GM12892 (cell line): ENCODE results near the gene HSPA1B.

Source experiments
- POLR2A ChIP-seq: IDR thresholded peaks from 2 replicates; pipeline ENCODE4 v1.6.1; 2011; ENCODE audit warnings: low read depth, low read length, control low read depth
- POLR2AphosphoS5 ChIP-seq: IDR thresholded peaks from 2 replicates; pipeline ENCODE4 v1.6.1; 2011; ENCODE audit warnings: low read depth, low read length, control low read depth
- TAF1 ChIP-seq: IDR thresholded peaks from 2 replicates; pipeline ENCODE4 v1.6.1; 2011; ENCODE audit warnings: low read depth, mild to moderate bottlenecking, control low read depth, low read length, borderline replicate concordance

GRCh38 chr6:31815025-31815838, 12.3 kb upstream of the HSPA1B start, which contains the start of the genes HSPA1A and HSPA1L:
- TF ChIP-seq POLR2A, result peak; percentile 78
- TF ChIP-seq POLR2AphosphoS5, result peak; percentile 46
- no peak for TF ChIP-seq TAF1
